Endothelial cell of umbilical vein (primary cell): ENCODE results near the gene RCAN1. TPM values are rescaled to one million over a fixed set of nuclear protein-coding genes. Genes with fewer than 3 reads are reported as not detected.

ENCODE experiments used
- BruUV-seq: library from RNA; stranded (reverse); fragments of 400-500 nt; replicated peaks from 2 replicates; lab custom pipeline; 2021; lab: Mats Ljungman, UMichigan
- CTCF ChIA-PET: fragments of 300-600, 350-600 bp; sonication (Branson Sonifier 250); formaldehyde crosslinking; loops from one replicate; lab custom pipeline; 2021; ENCODE audit warnings: antibody characterized with exemption, inconsistent platforms; lab: Charles Lee
- POLR2A ChIA-PET: fragments of 300-600, 350-600 bp; sonication (Branson Sonifier 250); formaldehyde crosslinking; loops from one replicate; lab custom pipeline; 2021; ENCODE audit warnings: antibody characterized with exemption, inconsistent platforms; lab: Charles Lee
- DNase-seq: peaks from one replicate; pipeline ENCODE4 v3.0.0-alpha.2; 2011; ENCODE audit warnings: low read depth, low spot score
- FAIRE-seq: peaks from 2 replicates; lab custom pipeline; 2011; peaks lifted over from hg19 to GRCh38; lab: Jason Lieb, UNC
- H2AFZ ChIP-seq: 2 replicates; pipeline ENCODE4 v1.6.0; 2012; ENCODE audit warnings: low read depth, low read length, control low read depth, inconsistent platforms
- H3K27ac ChIP-seq: 2 replicates; pipeline ENCODE4 v1.5.1; 2011; ENCODE audit warnings: low read depth, mild to moderate bottlenecking, control low read depth, low read length, moderate library complexity; ENCODE audit not compliant: insufficient read depth
- H3K27me3 ChIP-seq, 2 experiments: 2 replicates each; pipeline versions ENCODE4 v1.6.0 to v1.6.1; 2011; ENCODE audit warnings: low read length in 2 of 2, mixed read lengths in 1 of 2; ENCODE audit not compliant: control insufficient read depth in 2 of 2, insufficient read depth in 2 of 2
- H3K36me3 ChIP-seq, 2 experiments: 2 replicates in 1 of 2; 3 replicates in 1 of 2; pipeline ENCODE4 v1.5.1; 2011; ENCODE audit warnings: low read length in 2 of 2, mild to moderate bottlenecking in 1 of 2, moderate library complexity in 1 of 2; ENCODE audit not compliant: control insufficient read depth in 2 of 2, insufficient read depth in 2 of 2; ENCODE audit errors: extremely low read depth in 1 of 2
- H3K4me1 ChIP-seq: 3 replicates; pipeline ENCODE4 v1.5.1; 2011; ENCODE audit warnings: mild to moderate bottlenecking, low read length; ENCODE audit not compliant: control insufficient read depth, insufficient read depth; ENCODE audit errors: extremely low read depth
- H3K4me2 ChIP-seq: 2 replicates; pipeline ENCODE4 v1.6.1; 2011; ENCODE audit warnings: low read length, control low read depth, mixed read lengths; ENCODE audit not compliant: insufficient read depth
- H3K4me3 ChIP-seq, 3 experiments: fragments of 200-600 bp in 1 of 3; sonication (generic), shearing (Covaris generic) in 1 of 3; replicated peaks in 1 of 3; 2 replicates each; pipeline ENCODE4 v1.5.1; 2011 to 2016; ENCODE audit warnings: control low read depth in 3 of 3, low read length in 3 of 3, mild to moderate bottlenecking in 2 of 3, inconsistent platforms in 1 of 3, low read depth in 1 of 3, moderate library complexity in 1 of 3; ENCODE audit not compliant: insufficient read depth in 1 of 3
- H3K79me2 ChIP-seq: 2 replicates; pipeline ENCODE4 v1.6.0; 2012; ENCODE audit warnings: low read length, inconsistent platforms; ENCODE audit not compliant: control insufficient read depth, insufficient read depth
- H3K9ac ChIP-seq: replicated peaks from 2 replicates; pipeline ENCODE3; 2011; ENCODE audit warnings: low read length, control low read depth; ENCODE audit not compliant: insufficient read depth; ENCODE audit errors: extremely low read depth
- H3K9me1 ChIP-seq: replicated peaks from 3 replicates; pipeline ENCODE4 v1.6.0; 2011; ENCODE audit warnings: mild to moderate bottlenecking, low read length; ENCODE audit not compliant: control insufficient read depth, insufficient read depth; ENCODE audit errors: extremely low read depth
- H3K9me3 ChIP-seq: replicated peaks from 2 replicates; pipeline ENCODE4 v1.5.1; 2012; ENCODE audit warnings: low read length, inconsistent platforms; ENCODE audit not compliant: control insufficient read depth, insufficient read depth
- H4K20me1 ChIP-seq: replicated peaks from 2 replicates; pipeline ENCODE3; 2011; ENCODE audit warnings: mild to moderate bottlenecking, low read length; ENCODE audit not compliant: control insufficient read depth, insufficient read depth; ENCODE audit errors: extremely low read depth
- CTCF ChIP-seq, 2 donors: IDR thresholded peaks; 1 replicate in 1 of 2; 2 replicates in 1 of 2; pipeline ENCODE4 v1.5.1; 2011; ENCODE audit warnings: low read length in 2 of 2, mild to moderate bottlenecking in 2 of 2, moderate library complexity in 2 of 2, control low read depth in 1 of 2, inconsistent platforms in 1 of 2, low read depth in 1 of 2; ENCODE audit not compliant: insufficient read depth in 1 of 2; ENCODE audit errors: extremely low read depth in 1 of 2
- EZH2 ChIP-seq: IDR thresholded peaks from 2 replicates; pipeline ENCODE4 v1.6.1; 2012; ENCODE audit warnings: borderline replicate concordance, low read depth, mild to moderate bottlenecking, moderate library complexity, low read length, inconsistent platforms; ENCODE audit not compliant: severe bottlenecking
- FOS ChIP-seq: IDR thresholded peaks from 2 replicates; pipeline ENCODE4 v1.6.1; 2011; ENCODE audit warnings: mild to moderate bottlenecking, low read length, moderate library complexity, borderline replicate concordance; ENCODE audit not compliant: insufficient read depth
- GATA2 ChIP-seq: IDR thresholded peaks from 2 replicates; pipeline ENCODE4 v1.7.0; 2011; ENCODE audit warnings: low read depth, mild to moderate bottlenecking, moderate library complexity, mixed read lengths, low read length; ENCODE audit not compliant: insufficient read length, insufficient read depth
- JUN ChIP-seq: IDR thresholded peaks from 2 replicates; pipeline ENCODE4 v1.6.1; 2011; ENCODE audit warnings: borderline replicate concordance, low read depth; ENCODE audit not compliant: insufficient read length, insufficient read depth
- MAX ChIP-seq: IDR thresholded peaks from 2 replicates; pipeline ENCODE4 v1.6.1; 2011; ENCODE audit not compliant: insufficient read depth, insufficient read length
- MYC ChIP-seq: IDR thresholded peaks from one replicate; pipeline ENCODE4 v1.6.1; 2011; ENCODE audit warnings: mild to moderate bottlenecking, low read depth, low read length
- POLR2A ChIP-seq: IDR thresholded peaks from 2 replicates; pipeline ENCODE4 v1.6.1; 2012; ENCODE audit warnings: low read depth, mild to moderate bottlenecking, control low read depth, low read length
- POLR2AphosphoS5 ChIP-seq: IDR thresholded peaks from 2 replicates; pipeline ENCODE4 v1.6.1; 2012; ENCODE audit warnings: low read depth, mild to moderate bottlenecking, control low read depth, low read length, moderate library complexity; ENCODE audit not compliant: insufficient read depth
- dilution Hi-C: fragments of 300-500 bp; cut with MboI; formaldehyde crosslinking; loops from one replicate; pipeline ENCODE4 v1.15.0; 2019; ENCODE audit warnings: low sequenced_read_pairs; ENCODE audit not compliant: extremely low pct_ligation_motif_present
- intact Hi-C: fragments of 100-400 bp; cut with micrococcal nuclease; formaldehyde crosslinking; loops from one replicate; pipeline ENCODE4 v1.10.0; 2022
- polyA plus RNA-seq, 4 experiments: library from polyadenylated mRNA; depleted of rRNA in 3 of 4; stranded (reverse) in 3 of 4; unstranded in 1 of 4; fragments of >200 nt; gene quantifications; 2 replicates each; pipeline versions ENCODE4 v1.2.1 to v1.2.3, GENCODE V29; 2011 to 2012; ENCODE audit warnings: missing spikeins in 1 of 4
- total RNA-seq: library from RNA; stranded (reverse); gene quantifications from 2 replicates; pipeline ENCODE4 v1.2.3, GENCODE V29; 2021

The RCAN1 gene
- total and polyA plus RNA-seq, 2 donors (not counting 3 experiments of a cell fraction or from before 2014, with no cell fraction given) = 9.7 to 16.5 TPM

- intact Hi-C loops (no loop called here), dilution Hi-C loops (no loop called here)
- DNase-seq (no peak), FAIRE-seq (no peak)
- ChIA-PET POLR2A (no interaction called here), CTCF (interaction anchor here (0.8 to 2.9 kb wide), 3 partner anchors 10 to 69 kb away, joined by 3 to 6 read pairs (median 4); no protein-coding TSS in a partner anchor)
- Histone ChIP-seq H3K79me2 (no peaks in the 10 kb centered on the region), H3K9me3 (no peaks in the 10 kb centered on the region), H3K36me3 (no peaks in the 10 kb centered on the region), H2AFZ (no peak overlapping the region), H3K27me3 (no peaks in the 10 kb centered on the region), H3K4me3 (no peak overlapping the region), H3K4me1 (no peaks in the 10 kb centered on the region), H4K20me1 (no peaks in the 10 kb centered on the region), H3K4me2 (no peak overlapping the region), H3K9ac (no peak overlapping the region), H3K9me1 (no peaks in the 10 kb centered on the region), H3K27ac (no peak overlapping the region)
- BruUV-seq = no TSS peak
- TF ChIP-seq JUN (no peak), FOS (no peak), MYC (no peak), CTCF (IDR thresholded peaks at IDR 0.05; ENCODE audit: extremely low read depth in 1 of 2, insufficient read depth in 1 of 2, low read depth in 1 of 2, low read length in 2 of 2) (no peak), POLR2AphosphoS5 (no peak), GATA2 (no peak), MAX (no peak), EZH2 (no peak), POLR2A (no peak)
Measured at GRCh38 chr21:34533938-34534337, 81.0 kb downstream of the RCAN1 start.
